GM12878 (cell line): ENCODE data around the gene APOA5. TPM values are rescaled to one million over a fixed set of nuclear protein-coding genes. Genes with fewer than 3 reads are reported as not detected.

Experiments
- BACH1 ChIP-seq: fragments of 450-650 bp; IDR thresholded peaks from 2 replicates; pipeline ENCODE4 v1.6.1; 2017; ENCODE audit warnings: mild to moderate bottlenecking, borderline replicate concordance
- BHLHE40 ChIP-seq, 2 experiments: fragments of 450-650 bp in 1 of 2; IDR thresholded peaks; 2 replicates each; pipeline ENCODE4 v1.6.1; 2011 to 2017; ENCODE audit warnings: low read depth in 2 of 2, borderline replicate concordance in 1 of 2, improper control_type of control experiment in 1 of 2, low read length in 1 of 2, mild to moderate bottlenecking in 1 of 2
- CBFB ChIP-seq: IDR thresholded peaks from 2 replicates; pipeline ENCODE4 v1.6.1; 2016; ENCODE audit warnings: antibody characterized with exemption, low read depth
- CHD2 ChIP-seq: IDR thresholded peaks from 2 replicates; pipeline ENCODE4 v1.6.1; 2011; ENCODE audit warnings: low read depth, low read length, improper control_type of control experiment, borderline replicate concordance
- FOXM1 ChIP-seq: IDR thresholded peaks from 2 replicates; pipeline ENCODE4 v1.6.1; 2012; ENCODE audit warnings: low read depth, mild to moderate bottlenecking, inconsistent platforms, low read length, moderate library complexity
- GATAD2B ChIP-seq: fragments of 450-650 bp; conservative IDR thresholded peaks from 2 replicates; pipeline ENCODE4 v1.6.1; 2017; ENCODE audit warnings: low read depth, mild to moderate bottlenecking, moderate library complexity
- HDAC2 ChIP-seq: fragments of 200-600 bp; sonication (generic); IDR thresholded peaks from 2 replicates; pipeline ENCODE4 v1.6.1; 2017
- LARP7 ChIP-seq: fragments of 450-650 bp; IDR thresholded peaks from 2 replicates; pipeline ENCODE4 v1.6.1; 2017; ENCODE audit warnings: mild to moderate bottlenecking
- NFIC ChIP-seq: IDR thresholded peaks from 2 replicates; pipeline ENCODE4 v1.6.1; 2012; ENCODE audit warnings: low read depth, mild to moderate bottlenecking, inconsistent platforms, low read length, moderate library complexity
- NKRF ChIP-seq: fragments of 450-650 bp; conservative IDR thresholded peaks from 2 replicates; pipeline ENCODE4 v1.6.1; 2017; ENCODE audit warnings: mild to moderate bottlenecking, moderate library complexity
- NR2C1 ChIP-seq: fragments of 450-650 bp; IDR thresholded peaks from 2 replicates; pipeline ENCODE4 v1.6.1; 2017; ENCODE audit warnings: antibody characterized with exemption, mild to moderate bottlenecking, moderate library complexity
- POLR2A ChIP-seq: IDR thresholded peaks from 2 replicates; pipeline ENCODE4 v1.6.1; 2011; ENCODE audit warnings: low read depth, mild to moderate bottlenecking, low read length
- POU2F2 ChIP-seq: IDR thresholded peaks from 3 replicates; pipeline ENCODE4 v1.6.1; 2011; ENCODE audit warnings: low read depth, mild to moderate bottlenecking, low read length, borderline replicate concordance
- RAD21 ChIP-seq: IDR thresholded peaks from 2 replicates; pipeline ENCODE4 v1.6.1; 2011; ENCODE audit warnings: mild to moderate bottlenecking, low read depth, low read length, moderate library complexity; ENCODE audit not compliant: insufficient read depth
- RELB ChIP-seq: fragments of 450-650 bp; IDR thresholded peaks from 2 replicates; pipeline ENCODE4 v1.6.1; 2017; ENCODE audit warnings: low read depth, mild to moderate bottlenecking, moderate library complexity
- SIX5 ChIP-seq: IDR thresholded peaks from 2 replicates; pipeline ENCODE4 v1.6.1; 2011; ENCODE audit warnings: mild to moderate bottlenecking, low read depth, low read length, moderate library complexity; ENCODE audit not compliant: severe bottlenecking
- SMAD5 ChIP-seq: IDR thresholded peaks from 2 replicates; pipeline ENCODE4 v1.6.1; 2016; ENCODE audit warnings: antibody characterized with exemption, low read depth
- SMARCA5 ChIP-seq: fragments of 450-650 bp; IDR thresholded peaks from 2 replicates; pipeline ENCODE4 v1.6.1; 2017; ENCODE audit warnings: mild to moderate bottlenecking
- SMC3 ChIP-seq: IDR thresholded peaks from 2 replicates; pipeline ENCODE4 v1.6.1; 2011; ENCODE audit warnings: low read length, improper control_type of control experiment, borderline replicate concordance
- SREBF1 ChIP-seq: IDR thresholded peaks from 2 replicates; pipeline ENCODE4 v1.6.1; 2012; ENCODE audit warnings: mild to moderate bottlenecking, low read length
- SUZ12 ChIP-seq: fragments of 200-600 bp; sonication (generic); IDR thresholded peaks from one replicate; pipeline ENCODE4 v1.6.1; 2018; ENCODE audit warnings: antibody characterized with exemption, mild to moderate bottlenecking; ENCODE audit not compliant: unreplicated experiment
- TAF1 ChIP-seq: IDR thresholded peaks from 2 replicates; pipeline ENCODE4 v1.6.1; 2011; ENCODE audit warnings: mild to moderate bottlenecking, low read depth, low read length, borderline replicate concordance
- TCF12 ChIP-seq: IDR thresholded peaks from 2 replicates; pipeline ENCODE4 v1.6.1; 2011; ENCODE audit warnings: low read depth, mild to moderate bottlenecking, low read length
- TCF3 ChIP-seq: IDR thresholded peaks from 2 replicates; pipeline ENCODE4 v1.6.1; 2012; ENCODE audit warnings: low read depth, mild to moderate bottlenecking, low read length, borderline replicate concordance; ENCODE audit not compliant: insufficient read depth
- USF1 ChIP-seq: IDR thresholded peaks from 2 replicates; pipeline ENCODE4 v1.6.1; 2011; ENCODE audit warnings: borderline replicate concordance, low read depth, mild to moderate bottlenecking, moderate library complexity, mixed read lengths, low read length; ENCODE audit not compliant: insufficient read depth; ENCODE audit errors: extremely low read length
- ZBED1 ChIP-seq: IDR thresholded peaks from 2 replicates; pipeline ENCODE4 v1.6.1; 2016; ENCODE audit warnings: borderline replicate concordance
- ZNF207 ChIP-seq: fragments of 450-650 bp; IDR thresholded peaks from 2 replicates; pipeline ENCODE4 v1.6.1; 2014; ENCODE audit warnings: antibody characterized with exemption, mild to moderate bottlenecking, borderline replicate concordance
- ZNF274 ChIP-seq: IDR thresholded peaks from one replicate; pipeline ENCODE4 v1.8.0; 2011; ENCODE audit not compliant: insufficient read length, insufficient read depth
- ZNF384 ChIP-seq: IDR thresholded peaks from 2 replicates; pipeline ENCODE4 v1.6.1; 2012; ENCODE audit warnings: low read depth, mild to moderate bottlenecking, low read length, improper control_type of control experiment, borderline replicate concordance
- polyA plus RNA-seq, 11 experiments: library from polyadenylated mRNA; depleted of rRNA in 4 of 11; unstranded in 6 of 11; stranded (reverse) in 5 of 11; fragments of >200 nt; fragmentation: Nextera tagmentation in 4 of 11; fragmentation: Illumina TruSeq in 1 of 11; extraction: Ambion mirVana in 4 of 11; extraction: Trizol in 1 of 11; gene quantifications; 1 replicate in 1 of 11; 2 replicates in 10 of 11; pipeline versions ENCODE4 v1.2.1 to v1.2.3, GENCODE V29; 2011 to 2016; ENCODE audit warnings: inconsistent platforms in 2 of 11, missing spikeins in 2 of 11, low read depth in 1 of 11
- total RNA-seq, 4 experiments: library from RNA; depleted of rRNA in 3 of 4; stranded (reverse); fragments of >200 nt in 3 of 4; fragmentation: Illumina TruSeq in 1 of 4; extraction: Trizol in 1 of 4; gene quantifications; 2 replicates each; pipeline versions ENCODE4 v1.2.1 to v1.2.3, GENCODE V29; 2013 to 2021

Gene APOA5
- total and polyA plus RNA-seq, 10 of the 15 experiments (the other 5 are each of a cell fraction or from before 2014, with no cell fraction given) = 0.15 TPM; not detected in 9

DNA sequence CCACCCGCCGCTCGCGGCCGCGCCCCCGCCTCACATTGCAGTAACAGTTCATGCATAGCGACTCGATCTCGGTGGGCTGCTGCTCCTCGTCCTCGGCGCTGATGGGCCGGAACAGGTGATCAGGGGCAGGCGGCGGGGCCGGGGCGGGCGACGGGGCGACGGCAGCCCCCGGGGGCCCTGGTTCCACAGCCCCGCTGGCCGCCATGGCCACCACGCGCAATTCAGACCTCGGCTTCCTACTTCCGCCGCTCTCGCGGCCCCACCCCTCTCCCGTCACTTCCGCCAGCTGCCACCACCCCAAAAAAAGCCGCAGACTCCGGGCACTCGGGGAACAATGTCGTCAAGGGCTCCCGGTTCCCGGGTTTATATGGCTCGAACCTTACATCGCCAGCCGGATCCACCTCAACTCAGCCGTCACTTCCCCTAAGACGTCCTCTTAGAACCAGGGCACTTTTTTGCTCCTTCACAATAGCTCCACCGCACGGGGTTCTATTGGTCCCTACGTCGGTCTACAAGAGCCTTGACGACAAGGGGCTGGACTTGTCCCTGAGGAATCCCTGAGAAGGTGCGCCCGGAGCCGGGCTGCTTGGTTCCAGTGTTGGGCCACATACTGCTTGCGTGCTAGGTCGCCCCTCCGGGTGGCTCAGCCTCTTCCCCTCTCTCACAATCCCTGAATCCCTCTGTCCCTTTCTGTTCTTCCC is 3.7 kb downstream of the APOA5 start, which contains the start of gene ZPR1 (continued):
- peak in 1 of 2 experiments; percentile 36; a peak in 1 of 4 replicates for TF ChIP-seq BHLHE40 (IDR thresholded peaks at IDR 0.05; ENCODE audit: borderline replicate concordance in 1 of 2, low read depth in 2 of 2, low read length in 1 of 2)
- 0 out of 2 replicates have a peak, but pooled peaks have one; percentile 66 for TF ChIP-seq SMAD5
- peak; percentile 96 for TF ChIP-seq POLR2A
- no peak for TF ChIP-seq USF1
- TF ChIP-seq GATAD2B = peak; percentile 52; the same call in 1 of the 2 replicates
- TF ChIP-seq SMC3 = no peak
- TF ChIP-seq SMARCA5 = no peak
- TF ChIP-seq NFIC = no peak
- TF ChIP-seq CHD2 = 0 out of 2 replicates have a peak, but pooled peaks have one; percentile 33
- TF ChIP-seq ZBED1 = no peak
- no peak for TF ChIP-seq RAD21
- TF ChIP-seq SREBF1 = no peak
- TF ChIP-seq SIX5 = no peak
- TF ChIP-seq HDAC2 = no peak
- peak; percentile 68 for TF ChIP-seq LARP7
- TF ChIP-seq ZNF274 = no peak
- TF ChIP-seq FOXM1 = no peak
- TF ChIP-seq RELB = 0 out of 2 replicates have a peak, but pooled peaks have one; percentile 29
- TF ChIP-seq TCF12 = peak; percentile 76; the same call in 1 of the 2 replicates
- TF ChIP-seq POU2F2 = no peak
- TF ChIP-seq ZNF384 = peak; percentile 32; the same call in 1 of the 2 replicates
- no peak for TF ChIP-seq SUZ12
- peak; percentile 87; the same call in 1 of the 2 replicates for TF ChIP-seq TAF1
- peak; percentile 91 for TF ChIP-seq NKRF
- no peak for TF ChIP-seq NR2C1
- no peak for TF ChIP-seq BACH1
- TF ChIP-seq ZNF207 = no peak; the same call in 1 of the 2 replicates
- TF ChIP-seq TCF3 = peak; percentile 58; the same call in 1 of the 2 replicates
- TF ChIP-seq CBFB = peak; percentile 59; the same call in 1 of the 2 replicates
